ENCODE results near the gene TIMP3.
A peak's percentile ranks its signal among the peaks of the same experiment; 100 is the strongest.

TIMP3 gene

DNA sequence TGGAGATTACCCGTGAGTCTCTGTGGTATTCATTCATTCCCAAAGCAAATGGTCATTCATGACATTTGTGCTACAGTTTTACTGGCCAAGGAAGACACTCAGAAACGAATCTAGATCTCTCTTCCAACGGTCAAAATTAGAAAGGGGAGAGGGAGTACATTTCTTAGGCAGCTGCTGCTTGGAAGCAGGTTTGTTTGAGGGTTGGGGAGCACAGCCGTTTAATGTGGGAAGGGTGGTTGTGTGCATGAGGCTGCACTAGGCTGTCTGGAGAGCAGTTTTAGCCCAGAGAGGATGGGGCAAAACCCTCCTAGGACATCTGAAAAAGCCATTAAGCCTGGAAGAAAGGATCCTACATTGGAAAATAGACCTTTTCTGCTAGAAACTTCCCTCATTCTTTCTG lies 29.7 kb upstream of the TIMP3 start:
- TF ChIP-seq, protein P1, sequence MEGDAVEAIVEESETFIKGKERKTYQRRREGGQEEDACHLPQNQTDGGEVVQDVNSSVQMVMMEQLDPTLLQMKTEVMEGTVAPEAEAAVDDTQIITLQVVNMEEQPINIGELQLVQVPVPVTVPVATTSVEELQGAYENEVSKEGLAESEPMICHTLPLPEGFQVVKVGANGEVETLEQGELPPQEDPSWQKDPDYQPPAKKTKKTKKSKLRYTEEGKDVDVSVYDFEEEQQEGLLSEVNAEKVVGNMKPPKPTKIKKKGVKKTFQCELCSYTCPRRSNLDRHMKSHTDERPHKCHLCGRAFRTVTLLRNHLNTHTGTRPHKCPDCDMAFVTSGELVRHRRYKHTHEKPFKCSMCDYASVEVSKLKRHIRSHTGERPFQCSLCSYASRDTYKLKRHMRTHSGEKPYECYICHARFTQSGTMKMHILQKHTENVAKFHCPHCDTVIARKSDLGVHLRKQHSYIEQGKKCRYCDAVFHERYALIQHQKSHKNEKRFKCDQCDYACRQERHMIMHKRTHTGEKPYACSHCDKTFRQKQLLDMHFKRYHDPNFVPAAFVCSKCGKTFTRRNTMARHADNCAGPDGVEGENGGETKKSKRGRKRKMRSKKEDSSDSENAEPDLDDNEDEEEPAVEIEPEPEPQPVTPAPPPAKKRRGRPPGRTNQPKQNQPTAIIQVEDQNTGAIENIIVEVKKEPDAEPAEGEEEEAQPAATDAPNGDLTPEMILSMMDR (IDR thresholded peaks at IDR 0.05; ENCODE audit: low read depth, low read length) = no peak
- in situ Hi-C loops (cut with HindIII; ENCODE audit: low sequenced_read_pairs) = no loop called here
- no peak overlapping the region for H3K4me3 ChIP-seq (ENCODE audit: low read depth, low read length)
- DNase-seq (ENCODE audit: low read depth, low spot score) = no peak

DNA sequence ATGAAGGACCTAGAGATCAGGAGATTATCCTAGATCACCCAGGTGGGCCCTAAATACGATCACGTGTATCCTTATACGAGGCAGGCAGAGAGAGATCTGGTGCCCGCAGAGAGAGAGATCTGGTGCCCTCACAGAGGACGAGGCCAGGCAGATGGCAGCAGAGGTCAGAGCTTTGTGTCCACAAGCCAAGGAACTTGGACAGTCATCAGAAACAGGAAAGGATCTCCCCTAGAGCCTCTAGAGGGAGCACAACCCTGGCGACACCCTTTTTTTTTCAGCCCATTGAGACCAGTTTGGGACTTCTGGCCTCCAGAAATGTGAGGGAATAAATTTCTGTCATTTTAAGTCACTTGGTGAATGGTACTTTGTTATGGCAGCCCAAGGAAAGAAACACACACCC lies 25.5 kb upstream of the TIMP3 start:
- TF ChIP-seq, protein P1 (IDR thresholded peaks at IDR 0.05; ENCODE audit: low read depth, low read length) = peak; percentile 40
- in situ Hi-C loops (cut with HindIII; ENCODE audit: low sequenced_read_pairs) = no loop called here
- H3K4me3 ChIP-seq (ENCODE audit: low read depth, low read length) = no peak overlapping the region
- DNase-seq (ENCODE audit: low read depth, low spot score) = no peak

DNA sequence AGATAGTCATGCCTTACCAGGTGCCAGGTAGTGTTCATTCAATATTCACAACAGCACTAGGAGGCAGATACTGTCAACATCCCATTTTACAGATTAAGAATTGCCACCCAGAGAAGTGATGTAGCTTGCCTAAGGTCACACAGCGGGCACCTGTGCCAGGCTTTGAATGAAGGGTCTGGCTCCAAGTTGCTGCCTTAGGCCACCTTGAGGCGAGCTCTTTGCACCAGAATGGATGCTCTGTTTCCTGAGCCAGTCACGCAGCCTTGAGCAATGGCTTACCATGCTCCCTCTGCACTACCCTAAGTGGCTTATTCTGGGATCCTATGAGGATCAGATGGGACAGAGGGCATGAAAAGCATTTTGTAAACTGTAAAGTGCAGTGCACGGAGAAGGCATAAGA lies 25.1 kb upstream of the TIMP3 start:
- no peak for DNase-seq (ENCODE audit: low read depth, low spot score)
- in situ Hi-C loops (cut with HindIII; ENCODE audit: low sequenced_read_pairs) = no loop called here
- TF ChIP-seq, protein P1 (IDR thresholded peaks at IDR 0.05; ENCODE audit: low read depth, low read length) = no peak
- no peak overlapping the region for H3K4me3 ChIP-seq (ENCODE audit: low read depth, low read length)

DNA sequence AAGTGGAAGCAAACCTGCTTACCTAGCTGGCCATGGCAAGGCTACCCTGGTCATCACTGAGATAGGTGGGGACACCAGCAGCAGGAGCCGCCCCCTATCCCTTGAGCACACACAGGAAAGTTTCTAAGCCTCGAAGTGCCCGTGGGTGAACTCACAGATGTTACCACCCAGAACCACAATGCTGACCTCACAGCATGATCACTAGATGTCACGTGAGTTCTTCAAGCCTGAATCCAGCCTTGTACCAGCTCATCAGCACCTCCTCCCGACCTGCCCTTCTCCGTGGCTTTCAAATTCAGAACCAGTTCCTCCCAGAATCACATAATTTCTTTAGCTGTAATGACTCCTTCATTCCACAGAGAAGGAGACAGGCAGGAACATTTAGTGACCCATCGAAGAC lies 24.7 kb upstream of the TIMP3 start:
- no peak for DNase-seq (ENCODE audit: low read depth, low spot score)
- no peak overlapping the region for H3K4me3 ChIP-seq (ENCODE audit: low read depth, low read length)
- in situ Hi-C loops (cut with HindIII; ENCODE audit: low sequenced_read_pairs) = no loop called here
- TF ChIP-seq, protein P1 (IDR thresholded peaks at IDR 0.05; ENCODE audit: low read depth, low read length) = no peak

DNA sequence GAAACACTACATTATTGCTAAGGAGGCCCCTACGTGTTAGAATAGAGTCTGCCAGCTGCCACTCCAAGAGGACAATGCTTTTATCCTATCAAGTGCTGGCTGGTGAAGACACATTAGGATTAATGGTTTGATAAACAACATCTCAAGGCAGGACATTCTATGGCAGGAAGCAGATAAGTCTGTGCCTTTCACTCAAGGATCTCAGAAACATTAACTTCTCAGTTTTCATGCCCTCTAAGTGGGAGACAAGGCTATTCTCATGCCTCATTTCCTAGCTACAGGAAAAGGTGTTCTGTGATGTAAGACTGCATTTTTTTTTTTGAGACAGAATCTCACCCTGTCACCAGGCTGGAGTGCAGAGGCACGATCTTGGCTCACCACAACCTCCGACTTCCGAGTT lies 23.5 kb upstream of the TIMP3 start:
- TF ChIP-seq, protein P1 (IDR thresholded peaks at IDR 0.05; ENCODE audit: low read depth, low read length) = no peak
- no peak overlapping the region for H3K4me3 ChIP-seq (ENCODE audit: low read depth, low read length)
- in situ Hi-C loops (cut with HindIII; ENCODE audit: low sequenced_read_pairs) = no loop called here
- no peak for DNase-seq (ENCODE audit: low read depth, low spot score)

DNA sequence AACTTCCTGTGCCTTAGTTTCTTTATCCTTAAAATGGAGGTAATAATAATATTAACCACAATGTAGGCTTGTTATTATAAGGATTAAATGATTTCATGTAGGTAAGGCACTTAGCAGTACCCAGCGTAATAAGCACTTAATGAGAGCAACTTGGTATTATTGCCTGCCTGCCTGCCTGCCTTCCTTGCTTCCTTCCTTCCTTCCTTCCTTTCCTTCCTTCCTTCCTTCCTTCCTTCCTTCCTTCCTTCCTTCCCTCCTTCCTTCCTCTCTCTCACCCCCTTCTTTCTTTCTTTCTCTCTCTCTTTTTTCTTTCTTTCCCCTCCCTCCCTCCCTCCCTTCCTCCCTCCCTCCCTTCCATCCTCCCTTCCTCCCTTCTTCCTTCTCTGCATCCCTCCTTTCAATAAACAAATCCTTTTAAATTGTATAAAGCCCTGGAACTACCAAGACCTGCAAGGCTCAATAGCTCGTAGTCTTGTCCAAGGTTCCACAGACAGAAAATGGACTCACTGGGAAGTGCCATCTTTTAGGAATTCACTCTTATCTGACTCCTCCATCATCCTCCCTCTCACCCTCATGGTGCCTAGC lies 20.7 kb upstream of the TIMP3 start:
- no peak for DNase-seq (ENCODE audit: low read depth, low spot score)
- H3K4me3 ChIP-seq (ENCODE audit: low read depth, low read length) = no peak overlapping the region
- TF ChIP-seq, protein P1 (IDR thresholded peaks at IDR 0.05; ENCODE audit: low read depth, low read length) = no peak
- in situ Hi-C loops (cut with HindIII; ENCODE audit: low sequenced_read_pairs) = no loop called here

DNA sequence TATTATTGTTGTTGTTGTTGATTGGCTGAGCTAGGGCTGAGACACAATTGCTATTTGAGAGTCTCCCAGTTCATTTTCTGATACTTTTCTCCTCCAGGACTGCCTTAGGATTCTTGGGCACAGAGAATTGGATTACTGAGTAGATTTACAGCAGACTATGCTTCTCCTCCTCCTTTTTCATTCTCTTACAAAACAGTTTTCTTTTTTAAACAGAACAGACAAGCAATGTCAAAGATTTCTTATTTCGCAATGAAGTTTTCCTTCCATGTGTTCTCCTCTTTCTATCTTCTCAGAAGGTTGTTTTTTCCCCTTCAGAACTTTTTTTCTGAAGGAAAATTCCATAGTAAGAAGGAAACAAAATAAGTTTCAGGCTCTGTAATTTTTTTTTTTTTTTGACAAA lies 19.8 kb upstream of the TIMP3 start:
- in situ Hi-C loops (cut with HindIII; ENCODE audit: low sequenced_read_pairs) = no loop called here
- TF ChIP-seq, protein P1 (IDR thresholded peaks at IDR 0.05; ENCODE audit: low read depth, low read length) = no peak
- no peak overlapping the region for H3K4me3 ChIP-seq (ENCODE audit: low read depth, low read length)
- no peak for DNase-seq (ENCODE audit: low read depth, low spot score)
